Measurements from ENCODE around the gene CHD9NB. TPM values are rescaled to one million over a fixed set of nuclear protein-coding genes. Genes with fewer than 3 reads are reported as not detected.

Gene CHD9NB
- total RNA-seq, 1 donor from 2014 or later = not detected

DNA sequence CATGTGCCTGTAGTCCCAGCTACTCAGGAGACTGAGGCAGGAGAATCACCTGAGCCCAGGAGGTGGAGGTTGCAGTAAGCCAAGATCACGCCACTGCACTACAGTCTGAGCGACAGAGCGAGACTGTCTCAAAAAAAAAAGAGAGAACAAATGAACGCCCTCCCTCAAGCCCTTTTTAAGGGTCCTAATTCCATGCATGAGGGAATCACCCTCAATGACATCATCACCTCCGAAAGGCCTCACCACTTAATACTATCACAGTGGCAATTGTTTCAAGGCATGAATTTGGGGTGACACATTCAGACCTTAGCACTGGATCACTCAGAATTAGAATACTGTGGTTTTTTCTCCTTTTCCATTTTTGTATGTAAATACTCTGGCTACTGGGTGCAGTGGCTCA lies 57.8 kb downstream of the CHD9NB start:
- no peak for ATAC-seq (ENCODE audit: low read depth)
- Mint-ChIP-seq H3K4me1 (no peaks in the 10 kb centered on the region), H3K9me3 (no peaks in the 10 kb centered on the region), H3K36me3 (ENCODE audit: low read depth) (no peaks in the 10 kb centered on the region), H3K27me3 (no peaks in the 10 kb centered on the region), H3K4me3 (no peak overlapping the region), H3K27ac (no peak overlapping the region)
- intact Hi-C loops (cut with micrococcal nuclease) = no loop called here
- DNase-seq = no peak
- POLR2A ChIA-PET = interaction anchor here (0.7 kb wide), 1 partner anchor 222 kb away, joined by 5 read pairs; no protein-coding TSS in a partner anchor
- TF ChIP-seq, protein P1, sequence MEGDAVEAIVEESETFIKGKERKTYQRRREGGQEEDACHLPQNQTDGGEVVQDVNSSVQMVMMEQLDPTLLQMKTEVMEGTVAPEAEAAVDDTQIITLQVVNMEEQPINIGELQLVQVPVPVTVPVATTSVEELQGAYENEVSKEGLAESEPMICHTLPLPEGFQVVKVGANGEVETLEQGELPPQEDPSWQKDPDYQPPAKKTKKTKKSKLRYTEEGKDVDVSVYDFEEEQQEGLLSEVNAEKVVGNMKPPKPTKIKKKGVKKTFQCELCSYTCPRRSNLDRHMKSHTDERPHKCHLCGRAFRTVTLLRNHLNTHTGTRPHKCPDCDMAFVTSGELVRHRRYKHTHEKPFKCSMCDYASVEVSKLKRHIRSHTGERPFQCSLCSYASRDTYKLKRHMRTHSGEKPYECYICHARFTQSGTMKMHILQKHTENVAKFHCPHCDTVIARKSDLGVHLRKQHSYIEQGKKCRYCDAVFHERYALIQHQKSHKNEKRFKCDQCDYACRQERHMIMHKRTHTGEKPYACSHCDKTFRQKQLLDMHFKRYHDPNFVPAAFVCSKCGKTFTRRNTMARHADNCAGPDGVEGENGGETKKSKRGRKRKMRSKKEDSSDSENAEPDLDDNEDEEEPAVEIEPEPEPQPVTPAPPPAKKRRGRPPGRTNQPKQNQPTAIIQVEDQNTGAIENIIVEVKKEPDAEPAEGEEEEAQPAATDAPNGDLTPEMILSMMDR (IDR thresholded peaks at IDR 0.05) = no peak
- CTCF ChIA-PET = no interaction called here

DNA sequence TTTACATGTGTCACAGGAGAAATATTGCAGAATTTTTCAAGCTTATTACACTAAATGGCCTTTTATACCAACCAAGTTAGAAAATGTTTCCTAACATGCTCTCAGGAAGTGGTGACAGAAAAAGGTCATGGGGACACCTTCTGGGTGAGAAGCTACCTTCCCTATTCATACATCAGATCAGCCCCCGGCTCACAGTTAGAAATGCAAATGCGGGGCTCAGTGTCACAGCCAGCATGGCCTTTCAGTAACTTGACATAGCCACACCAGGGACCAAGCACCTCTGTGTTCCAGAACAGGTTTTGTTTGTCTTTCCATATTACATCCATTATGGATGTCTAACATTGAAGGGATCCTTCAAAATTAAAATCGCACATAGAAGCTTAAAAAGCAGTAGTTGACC lies 59.5 kb downstream of the CHD9NB start:
- TF ChIP-seq, protein P1 (IDR thresholded peaks at IDR 0.05) = no peak
- peaks cover 3% of the 10 kb centered on the region for H3K27me3 Mint-ChIP-seq
- CTCF ChIA-PET = no interaction called here
- no peaks in the 10 kb centered on the region for H3K4me1 Mint-ChIP-seq
- H3K4me3 Mint-ChIP-seq = no peak overlapping the region
- DNase-seq (no peak), ATAC-seq (ENCODE audit: low read depth) (no peak)
- no peak overlapping the region for H3K27ac Mint-ChIP-seq
- POLR2A ChIA-PET = no interaction called here
- intact Hi-C loops (cut with micrococcal nuclease) = no loop called here
- H3K9me3 Mint-ChIP-seq = no peaks in the 10 kb centered on the region
- H3K36me3 Mint-ChIP-seq (ENCODE audit: low read depth) = no peaks in the 10 kb centered on the region

DNA sequence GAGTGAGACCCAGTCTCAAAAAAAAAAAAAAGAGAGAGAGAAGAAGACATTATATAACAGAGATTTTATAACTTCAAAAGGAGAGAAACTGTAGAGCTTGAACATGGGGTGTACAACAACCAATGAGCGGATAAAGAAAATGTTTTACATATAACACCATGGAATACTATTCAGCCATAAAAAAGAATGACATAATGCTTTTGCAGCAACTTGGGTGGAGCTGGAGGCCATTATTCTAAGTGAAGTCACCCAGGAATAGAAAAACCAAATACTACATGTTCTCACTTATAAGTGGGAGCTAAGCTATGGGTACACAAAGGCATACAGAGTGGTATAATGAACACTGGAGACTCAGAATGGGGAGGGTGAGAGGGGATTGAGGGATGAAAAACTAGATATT lies 61.1 kb downstream of the CHD9NB start:
- no peak for DNase-seq
- ChIA-PET CTCF (no interaction called here), POLR2A (interaction anchor here (0.7 kb wide), 1 partner anchor 844 kb away, joined by 3 read pairs; no protein-coding TSS in a partner anchor)
- H3K27ac Mint-ChIP-seq = no peak overlapping the region
- H3K4me1 Mint-ChIP-seq = no peaks in the 10 kb centered on the region
- peaks cover 3% of the 10 kb centered on the region for H3K27me3 Mint-ChIP-seq
- intact Hi-C loops (cut with micrococcal nuclease) = no loop called here
- no peak overlapping the region for H3K4me3 Mint-ChIP-seq
- no peak for ATAC-seq (ENCODE audit: low read depth)
- TF ChIP-seq, protein P1 (IDR thresholded peaks at IDR 0.05) = no peak
- H3K36me3 Mint-ChIP-seq (ENCODE audit: low read depth) = no peaks in the 10 kb centered on the region
- H3K9me3 Mint-ChIP-seq = no peaks in the 10 kb centered on the region

Other genes with a start within 250 kb of the CHD9NB start
- gene CHD9, start 2.1 kb upstream of the CHD9NB start, total RNA-seq = 65.0 and 67.4 TPM in 2 replicates

Measured in activated B cell treated with CpG ODN at 0.5 μM for 24 hours (primary cell).